D721Med (cell line): ENCODE measurements around the gene HDDC2.

Experiments used
- DNase-seq: peaks from one replicate; pipeline ENCODE4 v3.0.0; 2011; ENCODE audit warnings: low spot score; ENCODE audit not compliant: insufficient read length
- FAIRE-seq: peaks from 2 replicates; lab custom pipeline; 2011; peaks lifted over from hg19 to GRCh38; lab: Jason Lieb, UNC
- CTCF ChIP-seq: IDR thresholded peaks from 2 replicates; pipeline ENCODE4 v1.5.1; 2012; ENCODE audit warnings: mild to moderate bottlenecking, control low read depth; ENCODE audit not compliant: insufficient read depth; ENCODE audit errors: missing control alignments

The HDDC2 gene

GRCh38 chr6:125299257-125299656 is 2.5 kb downstream of the HDDC2 start:
- no peak for DNase-seq
- FAIRE-seq: no peak
- TF ChIP-seq CTCF: no peak

- TF ChIP-seq CTCF: no peak
- DNase-seq (no peak), FAIRE-seq (peak; percentile 29)
Observed at GRCh38 chr6:125296471-125296870, 5.3 kb downstream of the HDDC2 start.

GRCh38 chr6:125294925-125295324 is 6.8 kb downstream of the HDDC2 start:
- DNase-seq (no peak), FAIRE-seq (no peak)
- no peak for TF ChIP-seq CTCF

GRCh38 chr6:125294036-125294435 is 7.7 kb downstream of the HDDC2 start:
- FAIRE-seq (peak; percentile 6), DNase-seq (no peak)
- no peak for TF ChIP-seq CTCF

GRCh38 chr6:125293587-125293986 is 8.2 kb downstream of the HDDC2 start:
- no peak for DNase-seq
- no peak for FAIRE-seq
- no peak for TF ChIP-seq CTCF

GRCh38 chr6:125287718-125288117 is 14.0 kb downstream of the HDDC2 start:
- DNase-seq (no peak), FAIRE-seq (no peak)
- TF ChIP-seq CTCF: no peak

- no peak for FAIRE-seq
Observed at GRCh38 chr6:125285936-125286335, 15.8 kb downstream of the HDDC2 start.

More at GRCh38 chr6:125285936-125286335, 15.8 kb downstream of the HDDC2 start:
- DNase-seq: no peak
- no peak for TF ChIP-seq CTCF
